Suppressor macrophage treated with lipopolysaccharide for 4 hours (primary cell): ENCODE data around the gene ATP11A.

ENCODE experiments used
- DNase-seq: peaks from one replicate; pipeline ENCODE4 v3.0.0-alpha.2; 2020

The ATP11A gene

GRCh38 chr13:112803422-112803821, 113.6 kb downstream of the ATP11A start:
- DNase-seq: no peak

GRCh38 chr13:112804374-112804773, 114.5 kb downstream of the ATP11A start:
- DNase-seq: no peak

GRCh38 chr13:112806739-112807652, 117.2 kb downstream of the ATP11A start:
- no peak for DNase-seq

GRCh38 chr13:112807653-112808376, 118.0 kb downstream of the ATP11A start:
- DNase-seq: no peak

- no peak for DNase-seq
Measured at GRCh38 chr13:112808377-112809140, 118.7 kb downstream of the ATP11A start.

GRCh38 chr13:112809332-112810315, 119.8 kb downstream of the ATP11A start:
- no peak for DNase-seq

GRCh38 chr13:112810608-112811007, 120.8 kb downstream of the ATP11A start:
- DNase-seq: no peak

- DNase-seq: no peak
Measured at GRCh38 chr13:112812306-112813055, 122.6 kb downstream of the ATP11A start.

GRCh38 chr13:112813552-112813951, 123.7 kb downstream of the ATP11A start:
- DNase-seq: no peak

GRCh38 chr13:112814905-112815585, 125.2 kb downstream of the ATP11A start:
- no peak for DNase-seq

- no peak for DNase-seq
Measured at GRCh38 chr13:112815871-112816270, 126.0 kb downstream of the ATP11A start.

- no peak for DNase-seq
Measured at GRCh38 chr13:112818040-112818697, 128.3 kb downstream of the ATP11A start.

GRCh38 chr13:112818698-112819045, 128.8 kb downstream of the ATP11A start:
- no peak for DNase-seq

- no peak for DNase-seq
Measured at GRCh38 chr13:112819111-112819510, 129.3 kb downstream of the ATP11A start.

GRCh38 chr13:112819816-112820215, 130.0 kb downstream of the ATP11A start:
- no peak for DNase-seq

- DNase-seq: no peak
Measured at GRCh38 chr13:112820318-112820717, 130.5 kb downstream of the ATP11A start.

- DNase-seq: no peak
Measured at GRCh38 chr13:112821340-112822055, 131.7 kb downstream of the ATP11A start.

GRCh38 chr13:112822851-112823250, 133.0 kb downstream of the ATP11A start:
- no peak for DNase-seq

- DNase-seq: no peak
Measured at GRCh38 chr13:112824429-112824828, 134.6 kb downstream of the ATP11A start.
